Ishikawa (cell line): Measurements from ENCODE around the gene MACC1.

ENCODE experiments used
- MAX ChIP-seq: IDR thresholded peaks from 2 replicates; pipeline ENCODE4 v1.6.1; 2012
- TEAD4 ChIP-seq: IDR thresholded peaks from 2 replicates; pipeline ENCODE4 v1.6.1; 2012
- TF ChIP-seq, protein P1 (sequence below): IDR thresholded peaks from 2 replicates; pipeline ENCODE4 v1.6.1; 2012

- TF ChIP-seq MAX (no peak), TEAD4 (no peak)
- TF ChIP-seq, protein P1, sequence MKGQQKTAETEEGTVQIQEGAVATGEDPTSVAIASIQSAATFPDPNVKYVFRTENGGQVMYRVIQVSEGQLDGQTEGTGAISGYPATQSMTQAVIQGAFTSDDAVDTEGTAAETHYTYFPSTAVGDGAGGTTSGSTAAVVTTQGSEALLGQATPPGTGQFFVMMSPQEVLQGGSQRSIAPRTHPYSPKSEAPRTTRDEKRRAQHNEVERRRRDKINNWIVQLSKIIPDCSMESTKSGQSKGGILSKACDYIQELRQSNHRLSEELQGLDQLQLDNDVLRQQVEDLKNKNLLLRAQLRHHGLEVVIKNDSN, result no peak
Measured at GRCh38 chr7:20194343-20194995, 22.7 kb downstream of the MACC1 start.
